OCI-LY3 (cell line): ENCODE data around the gene HYOU1.

Experiments
- EZH2phosphoT487 ChIP-seq: fragments of 200-600 bp; shearing (Covaris generic); IDR thresholded peaks from 2 replicates; pipeline ENCODE4 v1.6.1; 2018; ENCODE audit warnings: antibody characterized with exemption, mixed run types, low read depth
- TF ChIP-seq, protein P1 (sequence below): fragments of 200-600, 300-600 bp; sonication (generic); IDR thresholded peaks from 2 replicates; pipeline ENCODE4 v1.5.1; 2014; ENCODE audit warnings: antibody characterized with exemption, low read length, low read depth

DNA sequence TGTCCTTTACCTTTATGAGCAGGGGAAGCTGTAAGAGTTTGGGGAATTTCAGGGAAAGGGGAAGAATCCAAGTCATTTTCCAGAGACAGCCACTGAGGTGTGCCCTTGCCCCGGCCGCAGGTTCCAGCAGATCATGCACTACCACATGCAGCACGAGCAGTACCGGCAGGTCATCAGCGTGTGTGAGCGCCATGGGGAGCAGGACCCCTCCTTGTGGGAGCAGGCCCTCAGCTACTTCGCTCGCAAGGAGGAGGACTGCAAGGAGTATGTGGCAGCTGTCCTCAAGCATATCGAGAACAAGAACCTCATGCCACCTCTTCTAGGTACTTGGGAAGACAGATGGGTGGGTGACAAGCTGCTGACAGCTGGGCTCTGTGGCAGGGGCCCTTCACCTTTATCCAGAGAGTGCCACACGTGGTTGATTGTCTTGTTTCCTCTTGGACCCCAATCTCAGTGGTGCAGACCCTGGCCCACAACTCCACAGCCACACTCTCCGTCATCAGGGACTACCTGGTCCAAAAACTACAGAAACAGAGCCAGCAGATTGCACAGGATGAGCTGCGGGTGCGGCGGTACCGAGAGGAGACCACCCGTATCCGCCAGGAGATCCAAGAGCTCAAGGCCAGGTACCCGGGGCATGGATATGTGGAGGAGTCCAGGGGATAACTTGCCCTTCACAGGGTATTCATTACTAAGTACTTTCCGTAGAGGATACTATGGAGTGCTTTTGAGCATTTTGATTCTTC lies 21.8 kb upstream of the HYOU1 start:
- TF ChIP-seq, protein P1, sequence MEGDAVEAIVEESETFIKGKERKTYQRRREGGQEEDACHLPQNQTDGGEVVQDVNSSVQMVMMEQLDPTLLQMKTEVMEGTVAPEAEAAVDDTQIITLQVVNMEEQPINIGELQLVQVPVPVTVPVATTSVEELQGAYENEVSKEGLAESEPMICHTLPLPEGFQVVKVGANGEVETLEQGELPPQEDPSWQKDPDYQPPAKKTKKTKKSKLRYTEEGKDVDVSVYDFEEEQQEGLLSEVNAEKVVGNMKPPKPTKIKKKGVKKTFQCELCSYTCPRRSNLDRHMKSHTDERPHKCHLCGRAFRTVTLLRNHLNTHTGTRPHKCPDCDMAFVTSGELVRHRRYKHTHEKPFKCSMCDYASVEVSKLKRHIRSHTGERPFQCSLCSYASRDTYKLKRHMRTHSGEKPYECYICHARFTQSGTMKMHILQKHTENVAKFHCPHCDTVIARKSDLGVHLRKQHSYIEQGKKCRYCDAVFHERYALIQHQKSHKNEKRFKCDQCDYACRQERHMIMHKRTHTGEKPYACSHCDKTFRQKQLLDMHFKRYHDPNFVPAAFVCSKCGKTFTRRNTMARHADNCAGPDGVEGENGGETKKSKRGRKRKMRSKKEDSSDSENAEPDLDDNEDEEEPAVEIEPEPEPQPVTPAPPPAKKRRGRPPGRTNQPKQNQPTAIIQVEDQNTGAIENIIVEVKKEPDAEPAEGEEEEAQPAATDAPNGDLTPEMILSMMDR: no peak
- no peak for TF ChIP-seq EZH2phosphoT487
